ENCODE measurements around the gene UNC13A. TPM values are rescaled to one million over a fixed set of nuclear protein-coding genes. Genes with fewer than 3 reads are reported as not detected.
A peak's percentile ranks its signal among the peaks of the same experiment; 100 is the strongest.

The UNC13A gene
- total and polyA plus RNA-seq, 7 donors, result under 0.01 to 0.83 (median 0.60) TPM

DNA sequence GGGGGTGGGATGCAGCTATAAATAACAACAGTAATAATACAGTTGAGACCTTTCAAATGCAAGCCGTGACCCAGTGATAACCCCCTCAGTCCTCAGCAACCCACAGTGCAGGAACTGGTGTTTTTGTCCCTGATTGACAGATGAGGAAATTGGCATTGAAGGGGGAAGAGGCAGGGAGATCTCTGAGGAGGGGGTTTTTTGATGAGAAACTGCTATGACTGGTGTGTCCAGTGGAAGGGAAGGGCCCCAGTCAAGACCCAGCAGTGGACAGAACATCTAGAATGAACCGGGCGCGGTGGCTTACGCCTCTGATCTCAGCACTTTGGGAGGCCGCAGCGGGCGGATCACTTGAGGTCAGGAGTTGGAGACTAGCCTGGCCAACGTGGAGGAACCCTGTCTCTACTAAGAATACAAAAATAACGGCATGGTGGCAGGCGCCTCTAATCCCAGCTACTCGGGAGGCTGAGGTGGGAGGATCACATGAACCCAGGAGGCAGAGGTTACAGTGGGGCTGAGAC is 33.0 kb upstream of the UNC13A start:
- H3K9me3 ChIP-seq, result no peaks in the 10 kb centered on the region
- intact Hi-C loops (cut with DNase I), result no loop called here
- no peak for DNase-seq
- peak overlapping the region in 1 of 4 donors; percentile 22 for H3K27ac ChIP-seq
- TF ChIP-seq POLR2A (IDR thresholded peaks at IDR 0.05) (no peak), POLR2AphosphoS5 (IDR thresholded peaks at IDR 0.05) (no peak), EP300 (IDR thresholded peaks at IDR 0.05) (no peak)
- TF ChIP-seq, protein P1, sequence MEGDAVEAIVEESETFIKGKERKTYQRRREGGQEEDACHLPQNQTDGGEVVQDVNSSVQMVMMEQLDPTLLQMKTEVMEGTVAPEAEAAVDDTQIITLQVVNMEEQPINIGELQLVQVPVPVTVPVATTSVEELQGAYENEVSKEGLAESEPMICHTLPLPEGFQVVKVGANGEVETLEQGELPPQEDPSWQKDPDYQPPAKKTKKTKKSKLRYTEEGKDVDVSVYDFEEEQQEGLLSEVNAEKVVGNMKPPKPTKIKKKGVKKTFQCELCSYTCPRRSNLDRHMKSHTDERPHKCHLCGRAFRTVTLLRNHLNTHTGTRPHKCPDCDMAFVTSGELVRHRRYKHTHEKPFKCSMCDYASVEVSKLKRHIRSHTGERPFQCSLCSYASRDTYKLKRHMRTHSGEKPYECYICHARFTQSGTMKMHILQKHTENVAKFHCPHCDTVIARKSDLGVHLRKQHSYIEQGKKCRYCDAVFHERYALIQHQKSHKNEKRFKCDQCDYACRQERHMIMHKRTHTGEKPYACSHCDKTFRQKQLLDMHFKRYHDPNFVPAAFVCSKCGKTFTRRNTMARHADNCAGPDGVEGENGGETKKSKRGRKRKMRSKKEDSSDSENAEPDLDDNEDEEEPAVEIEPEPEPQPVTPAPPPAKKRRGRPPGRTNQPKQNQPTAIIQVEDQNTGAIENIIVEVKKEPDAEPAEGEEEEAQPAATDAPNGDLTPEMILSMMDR (IDR thresholded peaks at IDR 0.05), result no peak
- H3K4me1 ChIP-seq, result peaks cover 0 to 53% (median 47%) of the 10 kb centered on the region in 4 donors
- peak overlapping the region in 2 of 4 donors; percentile 95 to 100 for H3K4me3 ChIP-seq
- 83 to 84% methylated on average over 12 of the region's 12 CpGs for WGBS, 2 donors
- peaks cover 9 to 27% (median 17%) of the 10 kb centered on the region in 4 donors for H3K36me3 ChIP-seq
- no peaks in the 10 kb centered on the region for H3K27me3 ChIP-seq

DNA sequence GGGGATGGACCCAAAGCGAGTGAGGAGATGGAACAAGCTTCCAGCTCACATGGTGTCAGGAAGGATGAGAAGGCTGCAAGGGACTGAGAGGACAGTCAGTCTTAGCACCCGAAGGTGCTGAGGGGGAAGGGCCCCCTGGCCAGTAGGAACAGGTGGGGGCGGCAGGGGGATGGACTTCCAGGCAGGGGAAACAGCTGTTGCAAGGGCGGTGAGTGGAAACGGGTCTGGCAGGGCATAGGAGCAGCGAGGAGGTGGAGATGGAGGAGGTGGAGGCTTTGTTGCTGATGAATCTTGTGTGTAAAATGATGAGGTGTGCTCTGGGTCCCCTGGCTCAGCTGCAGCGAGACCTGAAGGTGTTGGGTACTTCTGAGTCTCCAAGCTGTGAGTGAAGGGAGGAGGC is 32.3 kb upstream of the UNC13A start:
- Histone ChIP-seq H3K27ac (peak overlapping the region in 1 of 4 donors; percentile 74), H3K27me3 (no peaks in the 10 kb centered on the region), H3K9me3 (no peaks in the 10 kb centered on the region), H3K36me3 (peaks cover 5 to 20% (median 10%) of the 10 kb centered on the region in 4 donors), H3K4me1 (peaks cover 0 to 53% (median 47%) of the 10 kb centered on the region in 4 donors), H3K4me3 (peak overlapping the region; percentile 84 to 100 (median 96))
- TF ChIP-seq, protein P1 (IDR thresholded peaks at IDR 0.05), result no peak
- TF ChIP-seq POLR2A (IDR thresholded peaks at IDR 0.05), result no peak
- no peak for TF ChIP-seq POLR2AphosphoS5 (IDR thresholded peaks at IDR 0.05)
- TF ChIP-seq EP300 (IDR thresholded peaks at IDR 0.05), result no peak
- 21 to 30% methylated on average over 7 of the region's 7 CpGs for WGBS, 2 donors
- intact Hi-C loops (cut with DNase I), result no loop called here
- DNase-seq, result no peak

DNA sequence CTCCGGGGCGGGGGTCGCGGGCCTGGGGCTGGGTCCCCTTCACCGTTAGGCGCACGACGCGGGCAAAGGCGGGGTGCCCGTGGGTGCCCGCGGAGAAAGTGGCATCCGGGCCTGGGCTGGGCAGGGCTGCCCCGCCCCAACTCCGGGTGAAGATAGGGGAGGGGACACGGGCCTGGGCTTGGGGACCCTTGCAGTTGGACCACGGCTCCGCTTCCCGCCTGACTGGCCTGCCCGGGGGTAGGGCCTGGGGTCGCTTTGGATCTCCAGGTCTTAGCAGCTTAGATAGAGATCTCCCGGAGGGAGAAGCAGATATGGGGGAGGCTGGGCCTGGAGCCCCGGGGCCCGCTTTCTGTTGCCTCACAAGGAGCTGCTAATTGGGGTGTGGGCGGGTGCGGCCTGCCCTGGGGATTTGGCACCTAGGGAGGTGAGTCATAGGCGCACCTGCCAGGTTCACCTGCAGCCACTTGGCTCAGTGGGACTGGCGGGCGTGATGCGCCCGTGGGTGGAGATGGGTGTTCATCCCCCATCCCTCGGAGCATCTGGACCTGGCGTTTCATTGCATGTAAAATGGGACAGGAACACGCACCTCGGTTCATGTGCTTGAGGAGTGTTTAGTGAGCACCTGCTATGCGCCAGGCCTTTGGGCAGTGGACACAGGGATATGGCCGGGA is 31.7 kb upstream of the UNC13A start:
- Histone ChIP-seq H3K9me3 (no peaks in the 10 kb centered on the region), H3K36me3 (peaks cover 0 to 14% (median 4%) of the 10 kb centered on the region in 4 donors), H3K27me3 (no peaks in the 10 kb centered on the region), H3K27ac (peak overlapping the region; percentile 64 to 81 (median 76)), H3K4me1 (peaks cover 0 to 53% (median 47%) of the 10 kb centered on the region in 4 donors), H3K4me3 (peak overlapping the region; percentile 84 to 100 (median 96))
- intact Hi-C loops (cut with DNase I), result loop anchor here (2.0 kb wide), 1 partner anchor 27 kb away; no protein-coding TSS in a partner anchor
- 2 to 3% methylated on average over 38 of the region's 38 CpGs for WGBS, 2 donors
- no peak for DNase-seq
- TF ChIP-seq, protein P1 (IDR thresholded peaks at IDR 0.05), result no peak
- no peak for TF ChIP-seq POLR2A (IDR thresholded peaks at IDR 0.05)
- TF ChIP-seq EP300 (IDR thresholded peaks at IDR 0.05), result no peak
- TF ChIP-seq POLR2AphosphoS5 (IDR thresholded peaks at IDR 0.05), result no peak

DNA sequence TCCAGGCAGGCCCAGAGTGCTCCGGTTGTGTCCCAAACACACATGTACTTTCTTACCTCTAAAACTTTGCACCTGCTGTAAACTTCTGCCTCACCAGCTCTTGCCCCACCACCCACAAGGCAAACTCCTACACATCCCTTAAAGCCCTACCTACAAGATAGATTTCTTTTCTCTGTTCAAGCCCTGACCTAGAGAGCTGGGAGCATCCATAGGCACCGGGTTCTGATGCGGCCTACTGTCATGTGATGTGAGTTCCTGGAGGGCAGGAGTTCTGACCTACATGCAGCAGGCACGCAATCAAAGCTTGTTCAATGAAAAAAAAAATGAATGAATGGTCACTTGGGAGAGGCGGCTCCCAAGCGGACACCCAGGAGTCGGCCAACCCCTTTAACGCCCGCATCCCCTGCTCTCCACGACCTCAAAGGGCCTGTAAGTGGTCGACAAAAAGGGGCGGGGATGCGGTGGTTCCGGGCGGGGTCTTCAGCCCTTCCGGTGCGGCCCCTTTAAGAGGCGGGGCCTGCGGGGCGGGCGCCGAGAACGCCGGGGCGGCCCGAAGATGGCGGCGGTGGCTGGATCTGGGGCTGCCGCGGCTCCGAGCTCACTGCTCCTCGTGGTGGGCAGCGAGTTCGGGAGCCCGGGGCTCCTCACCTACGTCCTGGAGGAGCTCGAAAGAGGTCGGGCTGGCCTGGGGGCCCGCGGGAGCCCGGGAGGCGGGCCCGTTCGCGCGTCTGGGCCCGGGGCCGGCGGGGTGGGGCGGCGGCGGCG is 31.0 kb upstream of the UNC13A start, which contains the start of gene MAP1S:
Gene MAP1S (plus strand): TSS at position 534 of the 765 bp plus-strand sequence. CDS start 23 bp downstream, at position 557.
- TF ChIP-seq POLR2A (IDR thresholded peaks at IDR 0.05), result peak; percentile 33 to 44
- TF ChIP-seq, protein P1 (IDR thresholded peaks at IDR 0.05), result no peak
- no peak for TF ChIP-seq EP300 (IDR thresholded peaks at IDR 0.05)
- peak; percentile 69 to 91 (median 81) for TF ChIP-seq POLR2AphosphoS5 (IDR thresholded peaks at IDR 0.05)
- 1 to 3% methylated on average over 53 of the region's 53 CpGs for WGBS, 2 donors
- Histone ChIP-seq H3K9me3 (no peaks in the 10 kb centered on the region), H3K36me3 (peaks cover 0 to 7% (median 0%) of the 10 kb centered on the region in 4 donors), H3K4me3 (peak within 1 kb of the TSS; percentile 84 to 100 (median 96)), H3K4me1 (peaks cover 0 to 53% (median 47%) of the 10 kb centered on the region in 4 donors), H3K27me3 (no peaks in the 10 kb centered on the region), H3K27ac (peak within 1 kb of the TSS; percentile 64 to 81 (median 76))
- intact Hi-C loops (cut with DNase I), result loop anchor here (2.0 kb wide), 1 partner anchor 28 kb away; no protein-coding TSS in a partner anchor
- no peak for DNase-seq

Data from sigmoid colon (tissue), 7 donors.